ENCODE measurements around the gene TSNAX. TPM values are rescaled to one million over a fixed set of nuclear protein-coding genes. Genes with fewer than 3 reads are reported as not detected.

The TSNAX gene
- total and polyA plus RNA-seq, 2 of the 8 experiments (the other 6 are each of a cell fraction or from before 2014, with no cell fraction given) = 7.7 to 34.0 TPM

DNA sequence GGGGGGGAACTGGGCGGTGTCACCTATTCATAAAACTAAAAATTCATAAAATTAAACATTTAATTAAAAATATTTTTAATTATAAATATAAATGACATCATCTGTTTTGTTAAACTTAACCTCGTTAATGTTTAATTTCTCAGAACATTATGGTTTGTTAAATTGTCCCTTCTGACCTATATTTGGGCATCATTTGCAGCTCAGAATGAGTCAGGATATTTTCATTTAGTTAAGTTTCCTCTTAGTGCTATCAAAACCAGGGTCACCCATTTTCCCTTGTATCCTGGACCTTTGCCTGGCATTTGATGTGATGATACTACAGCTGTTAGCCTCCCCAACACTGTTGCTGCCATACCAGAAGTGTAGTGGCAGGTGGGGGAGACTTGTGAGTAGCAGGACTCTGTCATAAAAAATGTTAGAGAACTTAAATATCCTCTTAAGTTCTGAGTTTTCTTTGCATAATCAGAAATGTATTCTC is 30.3 kb downstream of the TSNAX start:
- Histone ChIP-seq H3K79me2 (ENCODE audit: control insufficient read depth in 1 of 2, insufficient read depth in 2 of 2, low read length in 2 of 2) (peaks cover 0 to 9% of the 10 kb centered on the region in 2 experiments; a peak in 1 of 4 replicates), H3K4me2 (ENCODE audit: insufficient read depth in 1 of 2, low read depth in 2 of 2, low read length in 2 of 2) (no peak overlapping the region), H3K4ac (replicated peaks; ENCODE audit: insufficient read length, low read depth, low read length) (no peak overlapping the region), H2BK5ac (ENCODE audit: low read depth, low read length) (no peak overlapping the region), H3K27ac (ENCODE audit: low read depth, low read length) (no peak overlapping the region), H3K4me3 (ENCODE audit: extremely low read depth in 1 of 4, insufficient read depth in 2 of 4, low read depth in 3 of 4, low read length in 4 of 4) (no peak overlapping the region), H2BK20ac (ENCODE audit: low read length) (no peak overlapping the region), H4K91ac (replicated peaks; ENCODE audit: insufficient read length, low read length) (no peak overlapping the region), H4K5ac (ENCODE audit: insufficient read length, low read depth, low read length) (no peak overlapping the region), H3K4me1 (replicated peaks in 1 of 4; ENCODE audit: control insufficient read depth in 3 of 4, insufficient read depth in 4 of 4, low read length in 3 of 4) (no peaks in the 10 kb centered on the region), H3K56ac (replicated peaks; ENCODE audit: insufficient read length, low read depth, low read length) (no peak overlapping the region), H4K8ac (ENCODE audit: extremely low read depth, insufficient read depth, low read length) (no peak overlapping the region), H3K23me2 (ENCODE audit: low read depth, low read length) (no peaks in the 10 kb centered on the region), H3K9ac (replicated peaks in 1 of 4; ENCODE audit: extremely low read depth in 1 of 4, low read depth in 3 of 4, low read length in 3 of 4) (no peak overlapping the region), H3K14ac (ENCODE audit: insufficient read length) (no peak overlapping the region), H2AK5ac (ENCODE audit: low read depth, low read length) (no peak overlapping the region), H2BK15ac (ENCODE audit: low read length) (no peak overlapping the region), H3K9me3 (ENCODE audit: insufficient read depth in 2 of 2, low read depth in 1 of 2, low read length in 1 of 2) (no peaks in the 10 kb centered on the region), H2BK12ac (ENCODE audit: low read depth, low read length) (no peak overlapping the region), H3K79me1 (ENCODE audit: low read depth, low read length) (peaks cover 3% of the 10 kb centered on the region; the same call in 1 of the 2 replicates), H3K18ac (ENCODE audit: extremely low read depth, low read length) (no peak overlapping the region), H3K23ac (ENCODE audit: insufficient read length) (no peak overlapping the region), H2BK120ac (replicated peaks; ENCODE audit: low read depth, low read length) (no peak overlapping the region), H4K20me1 (replicated peaks in 1 of 2; ENCODE audit: control insufficient read depth in 1 of 2, insufficient read depth in 2 of 2, low read length in 2 of 2) (no peaks in the 10 kb centered on the region), H3K27me3 (replicated peaks in 1 of 4; ENCODE audit: control insufficient read depth in 3 of 4, extremely low read depth in 1 of 4, insufficient read depth in 3 of 4, low read length in 3 of 4) (no peaks in the 10 kb centered on the region), H3K36me3 (ENCODE audit: control insufficient read depth in 2 of 4, insufficient read depth in 4 of 4, low read length in 3 of 4) (peaks cover 0 to 8% (median 2%) of the 10 kb centered on the region in 4 experiments; a peak in 3 of 8 replicates), H2AFZ (ENCODE audit: low read length) (no peak overlapping the region)
- DNase-seq (ENCODE audit: low read depth in 1 of 2, low spot score in 2 of 2) = no peak
- CTCF ChIA-PET (ENCODE audit: partially characterized antibody) = interaction anchor here (0.8 to 1.4 kb wide), 2 partner anchors 26 to 222 kb away, joined by 3 to 4 read pairs; partner anchors contain the start of gene EXOC8
- WGBS, 2 experiments (ENCODE audit: extremely low coverage in 1 of 2, insufficient coverage in 1 of 2, insufficient read length in 1 of 2, insufficient replicate concordance in 2 of 2, low coverage in 1 of 2, low lambda C conversion rate in 2 of 2, missing lambda C conversion rate in 1 of 2) = 83% methylated on average over 2 of the region's 2 CpGs; no CpG with 5 or more reads in 1 of the 2 experiments
- POLR2A ChIA-PET (ENCODE audit: partially characterized antibody) = no interaction called here
- no peak for FAIRE-seq
- TF ChIP-seq SP2 (IDR thresholded peaks at IDR 0.05; ENCODE audit: low read length) (no peak), SP4 (IDR thresholded peaks at IDR 0.05; ENCODE audit: low read length) (no peak), PHF8 (conservative IDR thresholded peaks at IDR 0.05; ENCODE audit: low read depth, low read length) (no peak), SIX5 (IDR thresholded peaks at IDR 0.05; ENCODE audit: low read depth, low read length) (no peak), SIN3A (conservative IDR thresholded peaks at IDR 0.05 in 1 of 2, IDR thresholded peaks at IDR 0.05 in 1 of 2; ENCODE audit: low read depth in 1 of 2, low read length in 2 of 2) (no peak), CREB1 (IDR thresholded peaks at IDR 0.05) (no peak)
- TF ChIP-seq, protein P1, sequence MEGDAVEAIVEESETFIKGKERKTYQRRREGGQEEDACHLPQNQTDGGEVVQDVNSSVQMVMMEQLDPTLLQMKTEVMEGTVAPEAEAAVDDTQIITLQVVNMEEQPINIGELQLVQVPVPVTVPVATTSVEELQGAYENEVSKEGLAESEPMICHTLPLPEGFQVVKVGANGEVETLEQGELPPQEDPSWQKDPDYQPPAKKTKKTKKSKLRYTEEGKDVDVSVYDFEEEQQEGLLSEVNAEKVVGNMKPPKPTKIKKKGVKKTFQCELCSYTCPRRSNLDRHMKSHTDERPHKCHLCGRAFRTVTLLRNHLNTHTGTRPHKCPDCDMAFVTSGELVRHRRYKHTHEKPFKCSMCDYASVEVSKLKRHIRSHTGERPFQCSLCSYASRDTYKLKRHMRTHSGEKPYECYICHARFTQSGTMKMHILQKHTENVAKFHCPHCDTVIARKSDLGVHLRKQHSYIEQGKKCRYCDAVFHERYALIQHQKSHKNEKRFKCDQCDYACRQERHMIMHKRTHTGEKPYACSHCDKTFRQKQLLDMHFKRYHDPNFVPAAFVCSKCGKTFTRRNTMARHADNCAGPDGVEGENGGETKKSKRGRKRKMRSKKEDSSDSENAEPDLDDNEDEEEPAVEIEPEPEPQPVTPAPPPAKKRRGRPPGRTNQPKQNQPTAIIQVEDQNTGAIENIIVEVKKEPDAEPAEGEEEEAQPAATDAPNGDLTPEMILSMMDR (IDR thresholded peaks at IDR 0.05; ENCODE audit: control extremely low read depth in 1 of 3, insufficient read depth in 1 of 3, low read depth in 1 of 3, low read length in 3 of 3) = no peak
